ENCODE data around the gene UGT3A1. TPM values are rescaled to one million over a fixed set of nuclear protein-coding genes. Genes with fewer than 3 reads are reported as not detected.

Gene UGT3A1
- total RNA-seq, 1 experiment from 2014 or later, result not detected

GRCh38 chr5:35979715-35980114 lies 11.5 kb downstream of the UGT3A1 start:
- H3K9me3 ChIP-seq (ENCODE audit: control insufficient read depth in 1 of 2, insufficient read depth in 1 of 2, low read depth in 1 of 2, low read length in 2 of 2), result no peaks in the 10 kb centered on the region; a peak in 1 of 4 replicates
- RAD21 ChIA-PET (ENCODE audit: low non-redundant PET in 1 of 2, low total read pairs in 2 of 2, uncharacterized antibody in 2 of 2, unreplicated experiment in 2 of 2), result no interaction called here
- H3K9me2 ChIP-seq (ENCODE audit: insufficient read depth), result no peaks in the 10 kb centered on the region
- TF ChIP-seq TCF7L2 (IDR thresholded peaks at IDR 0.05; ENCODE audit: borderline replicate concordance, extremely low read depth, insufficient read depth, insufficient read length) (no peak), SP1 (IDR thresholded peaks at IDR 0.05; ENCODE audit: low read depth) (no peak), REST (IDR thresholded peaks at IDR 0.05; ENCODE audit: low read depth) (no peak), EZH2phosphoT487 (IDR thresholded peaks at IDR 0.05; ENCODE audit: borderline replicate concordance) (no peak), CTCF (IDR thresholded peaks at IDR 0.05 in 2 of 3, conservative IDR thresholded peaks at IDR 0.05 in 1 of 3; ENCODE audit: borderline replicate concordance in 1 of 3, insufficient read depth in 1 of 3, low read depth in 2 of 3, low read length in 2 of 3) (no peak), ATF3 (IDR thresholded peaks at IDR 0.05) (no peak), EZH2 (IDR thresholded peaks at IDR 0.05) (no peak), MAX (IDR thresholded peaks at IDR 0.05) (no peak), SRF (IDR thresholded peaks at IDR 0.05; ENCODE audit: low read depth) (no peak), POLR2AphosphoS5 (IDR thresholded peaks at IDR 0.05; ENCODE audit: low read depth, low read length) (no peak), CEBPB (IDR thresholded peaks at IDR 0.05; ENCODE audit: low read depth) (no peak), ZFX (IDR thresholded peaks at IDR 0.05) (no peak), JUND (IDR thresholded peaks at IDR 0.05) (no peak), CBX3 (IDR thresholded peaks at IDR 0.05; ENCODE audit: low read depth) (no peak), RAD21 (IDR thresholded peaks at IDR 0.05; ENCODE audit: low read depth) (no peak), POLR2A (IDR thresholded peaks at IDR 0.05; ENCODE audit: borderline replicate concordance, extremely low read depth, insufficient read depth, insufficient read length) (no peak), SIN3A (IDR thresholded peaks at IDR 0.05; ENCODE audit: low read depth) (no peak), ZBTB33 (IDR thresholded peaks at IDR 0.05; ENCODE audit: extremely low read depth, insufficient replicate concordance, low read length) (no peak), FOSL1 (IDR thresholded peaks at IDR 0.05; ENCODE audit: low read depth) (no peak)
- no peaks in the 10 kb centered on the region for H3K79me2 ChIP-seq (ENCODE audit: insufficient read depth, low read length)
- no peak overlapping the region for H3K9ac ChIP-seq (ENCODE audit: low read length)
- intact Hi-C loops (cut with micrococcal nuclease), result no loop called here
- no peak overlapping the region for H3K4me3 ChIP-seq (replicated peaks in 1 of 2; ENCODE audit: low read depth in 1 of 2, low read length in 2 of 2)
- H3K36me3 ChIP-seq (ENCODE audit: control insufficient read depth in 1 of 2, insufficient read depth in 2 of 2, low read length in 2 of 2), result no peaks in the 10 kb centered on the region
- DNase-seq (ENCODE audit: low read depth, low spot score), result no peak
- H3K27me3 ChIP-seq (ENCODE audit: insufficient read depth, low read length), result no peaks in the 10 kb centered on the region
- BruUV-seq (replicated peaks), result no TSS peak
- CTCF ChIA-PET, result no interaction called here
- H3K4me2 ChIP-seq (ENCODE audit: low read length), result no peak overlapping the region
- no peaks in the 10 kb centered on the region for H3K4me1 ChIP-seq (ENCODE audit: control insufficient read depth in 1 of 2, insufficient read depth in 2 of 2, low read length in 2 of 2)
- H3K27ac ChIP-seq (ENCODE audit: low read depth, low read length), result no peak overlapping the region
- H2AFZ ChIP-seq (ENCODE audit: low read depth, low read length, poor library complexity, severe bottlenecking), result no peak overlapping the region
- H4K20me1 ChIP-seq (ENCODE audit: insufficient read depth), result no peaks in the 10 kb centered on the region
- POLR2A ChIA-PET, result no interaction called here
- no peak for ATAC-seq
